Measurements from ENCODE around the gene SH2D5.

The SH2D5 gene

GRCh38 chr1:20732588-20733359, at the start of gene SH2D5:
Gene SH2D5, minus strand, starts transcription at chr1:20732703. Its CDS starts 4,659 bp downstream, at chr1:20728044.
- peak; percentile 96 for DNase-seq (ENCODE audit: low spot score)

GRCh38 chr1:20775700-20776099, 43.2 kb upstream of the SH2D5 start:
- no peak for DNase-seq (ENCODE audit: low spot score)

GRCh38 chr1:20771780-20772179, 39.3 kb upstream of the SH2D5 start:
- no peak for DNase-seq (ENCODE audit: low spot score)

- DNase-seq (ENCODE audit: low spot score) = no peak
Observed at GRCh38 chr1:20770314-20771087, 38.0 kb upstream of the SH2D5 start.

GRCh38 chr1:20767271-20767670, 34.8 kb upstream of the SH2D5 start:
- DNase-seq (ENCODE audit: low spot score) = no peak

GRCh38 chr1:20763417-20763816, 30.9 kb upstream of the SH2D5 start:
- no peak for DNase-seq (ENCODE audit: low spot score)

- no peak for DNase-seq (ENCODE audit: low spot score)
Observed at GRCh38 chr1:20760322-20760721, 27.8 kb upstream of the SH2D5 start.

GRCh38 chr1:20753589-20753988, 21.1 kb upstream of the SH2D5 start:
- DNase-seq (ENCODE audit: low spot score) = no peak

- DNase-seq (ENCODE audit: low spot score) = no peak
Observed at GRCh38 chr1:20751462-20751990, 19.0 kb upstream of the SH2D5 start.

GRCh38 chr1:20742671-20743070, 10.2 kb upstream of the SH2D5 start:
- no peak for DNase-seq (ENCODE audit: low spot score)

GRCh38 chr1:20740781-20741180, 8.3 kb upstream of the SH2D5 start:
- no peak for DNase-seq (ENCODE audit: low spot score)

GRCh38 chr1:20739225-20739624, 6.7 kb upstream of the SH2D5 start:
- no peak for DNase-seq (ENCODE audit: low spot score)

- no peak for DNase-seq (ENCODE audit: low spot score)
Observed at GRCh38 chr1:20735581-20736111, 3.1 kb upstream of the SH2D5 start.

- DNase-seq (ENCODE audit: low spot score) = no peak
Observed at GRCh38 chr1:20733360-20733975, 965 bp upstream of the SH2D5 start.

GRCh38 chr1:20732071-20732587, 374 bp downstream of the SH2D5 start:
- peak; percentile 77 for DNase-seq (ENCODE audit: low spot score)

- no peak for DNase-seq (ENCODE audit: low spot score)
Observed at GRCh38 chr1:20731057-20731991, 1.2 kb downstream of the SH2D5 start.

GRCh38 chr1:20730690-20731056, 1.8 kb downstream of the SH2D5 start:
- DNase-seq (ENCODE audit: low spot score) = no peak

GRCh38 chr1:20729990-20730689, 2.4 kb downstream of the SH2D5 start:
- no peak for DNase-seq (ENCODE audit: low spot score)

GRCh38 chr1:20729155-20729931, 3.2 kb downstream of the SH2D5 start:
- no peak for DNase-seq (ENCODE audit: low spot score)

All from LoVo (cell line).